Ectodermal cell (in vitro differentiated cells): Measurements from ENCODE around the gene SGTB.
"Not testable (repeated sequence)": the region's sequence is repeated elsewhere in the genome, so short reads cannot be mapped to it uniquely, and the experiment has no call there.

Experiments
- H3K27ac ChIP-seq: 2 replicates; pipeline ENCODE4 v1.7.0; 2013; ENCODE audit warnings: mild to moderate bottlenecking, low read depth, low read length; ENCODE audit not compliant: insufficient read depth, poor library complexity, severe bottlenecking
- H3K27me3 ChIP-seq: 2 replicates; pipeline ENCODE4 v1.7.0; 2013; ENCODE audit warnings: mild to moderate bottlenecking, low read length; ENCODE audit not compliant: insufficient read depth, control insufficient read depth, poor library complexity, severe bottlenecking
- H3K36me3 ChIP-seq: one replicate; pipeline ENCODE4 v1.7.0; 2013; ENCODE audit warnings: low read length; ENCODE audit not compliant: control insufficient read depth, insufficient read depth
- H3K4me1 ChIP-seq: one replicate; pipeline ENCODE4 v1.7.0; 2013; ENCODE audit warnings: low read length; ENCODE audit not compliant: control insufficient read depth, insufficient read depth
- H3K4me3 ChIP-seq: 2 replicates; pipeline ENCODE4 v1.7.0; 2013; ENCODE audit warnings: low read depth, low read length, control low read depth; ENCODE audit not compliant: insufficient read depth
- H3K9me3 ChIP-seq: 2 replicates; pipeline ENCODE4 v1.7.0; 2013; ENCODE audit warnings: mild to moderate bottlenecking, low read length, moderate library complexity; ENCODE audit not compliant: control insufficient read depth
- WGBS, 2 experiments: methylation state at CpG; one replicate each; pipeline ENCODE4 v1.1.7; 2013; ENCODE audit warnings: missing lambda C conversion rate in 2 of 2; 5-methylcytosine and 5-hydroxymethylcytosine counted together

SGTB gene

GRCh38 chr5:65682148-65682547 is 39.8 kb downstream of the SGTB start:
- Histone ChIP-seq H3K36me3 (no peaks in the 10 kb centered on the region), H3K27me3 (no peaks in the 10 kb centered on the region), H3K9me3 (no peaks in the 10 kb centered on the region), H3K27ac (no peak overlapping the region), H3K4me1 (no peaks in the 10 kb centered on the region), H3K4me3 (no peak overlapping the region)
- WGBS, 2 experiments: 92 to 93% methylated on average over 3 of the region's 3 CpGs

DNA sequence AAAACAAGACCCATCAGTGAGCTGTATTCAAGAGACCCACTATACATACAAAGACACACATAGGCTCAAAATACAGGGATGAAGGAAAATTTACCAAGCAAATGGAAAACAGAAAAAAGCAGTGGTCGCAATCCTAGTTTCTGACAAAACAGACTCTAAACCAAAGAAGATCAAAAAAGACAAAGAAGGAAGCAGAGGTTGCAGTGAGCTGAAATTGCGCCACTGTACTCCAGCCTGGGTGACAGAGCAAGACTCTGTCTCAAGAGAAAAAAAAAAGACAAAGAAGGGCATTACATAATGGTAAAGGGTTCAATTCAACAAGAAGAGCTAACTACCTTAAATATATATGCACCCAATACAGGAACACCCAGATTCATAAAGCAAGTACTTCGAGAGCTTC is 45.9 kb downstream of the SGTB start:
- H3K27me3 ChIP-seq, H3K9me3 ChIP-seq, H3K4me3 ChIP-seq, H3K4me1 ChIP-seq, H3K27ac ChIP-seq, H3K36me3 ChIP-seq: not testable (repeated sequence)
- WGBS, 2 experiments: 95 to 97% methylated on average over 3 of the region's 3 CpGs

GRCh38 chr5:65674749-65675148 is 47.2 kb downstream of the SGTB start:
- Histone ChIP-seq H3K4me3 (no peak overlapping the region), H3K27me3 (no peaks in the 10 kb centered on the region), H3K9me3 (no peaks in the 10 kb centered on the region), H3K27ac (no peak overlapping the region), H3K4me1 (no peaks in the 10 kb centered on the region), H3K36me3 (no peaks in the 10 kb centered on the region)

DNA sequence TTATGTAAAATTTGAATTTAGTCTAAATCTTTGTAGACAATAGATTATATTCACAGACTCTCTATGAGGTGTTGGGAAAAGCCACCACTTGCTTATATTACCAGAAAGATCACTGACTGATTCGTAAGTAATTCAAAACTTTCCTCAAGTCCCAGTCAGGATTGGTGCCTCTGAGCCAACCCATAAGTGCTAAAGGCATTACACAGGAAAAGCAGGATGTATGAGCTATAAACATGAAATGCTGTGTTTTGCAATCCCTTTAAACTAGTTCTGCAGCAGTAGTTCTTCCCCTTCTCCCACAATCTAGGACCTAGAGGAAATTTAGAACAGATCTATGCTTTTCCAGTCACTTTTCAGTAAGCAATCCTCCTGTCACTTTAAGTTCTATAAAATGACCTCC is 49.1 kb downstream of the SGTB start:
- no peak overlapping the region for H3K4me3 ChIP-seq
- no peak overlapping the region for H3K27ac ChIP-seq
- no peaks in the 10 kb centered on the region for H3K36me3 ChIP-seq
- 92 to 94% methylated on average over 1 of the region's 1 CpG for WGBS, 2 experiments
- no peaks in the 10 kb centered on the region for H3K4me1 ChIP-seq
- no peaks in the 10 kb centered on the region for H3K27me3 ChIP-seq
- no peaks in the 10 kb centered on the region for H3K9me3 ChIP-seq

DNA sequence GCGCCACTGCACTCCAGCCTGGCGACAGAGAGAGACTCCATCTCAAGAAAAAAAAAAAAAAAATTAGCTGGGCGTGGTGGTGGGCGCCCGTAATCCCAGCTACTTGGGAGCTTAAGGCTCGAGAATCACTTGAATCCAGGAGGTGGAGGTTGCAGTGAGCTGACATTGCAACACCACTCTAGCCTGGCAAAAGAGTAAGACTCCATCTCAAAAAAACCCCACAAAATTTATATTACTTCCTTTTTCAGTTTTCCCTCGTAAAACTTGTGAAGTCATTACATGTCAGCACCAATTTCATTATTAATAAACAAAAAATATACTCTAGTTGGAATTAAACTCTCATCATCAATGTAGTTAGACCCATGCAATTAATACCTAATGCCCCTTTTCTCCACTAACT is 53.2 kb downstream of the SGTB start:
- H3K4me1 ChIP-seq: no peaks in the 10 kb centered on the region
- H3K9me3 ChIP-seq: no peaks in the 10 kb centered on the region
- H3K4me3 ChIP-seq: no peak overlapping the region
- H3K27me3 ChIP-seq: no peaks in the 10 kb centered on the region
- H3K27ac ChIP-seq: no peak overlapping the region
- 84 to 86% methylated on average over 6 to 7 of the region's 7 CpGs for WGBS, 2 experiments
- no peaks in the 10 kb centered on the region for H3K36me3 ChIP-seq

DNA sequence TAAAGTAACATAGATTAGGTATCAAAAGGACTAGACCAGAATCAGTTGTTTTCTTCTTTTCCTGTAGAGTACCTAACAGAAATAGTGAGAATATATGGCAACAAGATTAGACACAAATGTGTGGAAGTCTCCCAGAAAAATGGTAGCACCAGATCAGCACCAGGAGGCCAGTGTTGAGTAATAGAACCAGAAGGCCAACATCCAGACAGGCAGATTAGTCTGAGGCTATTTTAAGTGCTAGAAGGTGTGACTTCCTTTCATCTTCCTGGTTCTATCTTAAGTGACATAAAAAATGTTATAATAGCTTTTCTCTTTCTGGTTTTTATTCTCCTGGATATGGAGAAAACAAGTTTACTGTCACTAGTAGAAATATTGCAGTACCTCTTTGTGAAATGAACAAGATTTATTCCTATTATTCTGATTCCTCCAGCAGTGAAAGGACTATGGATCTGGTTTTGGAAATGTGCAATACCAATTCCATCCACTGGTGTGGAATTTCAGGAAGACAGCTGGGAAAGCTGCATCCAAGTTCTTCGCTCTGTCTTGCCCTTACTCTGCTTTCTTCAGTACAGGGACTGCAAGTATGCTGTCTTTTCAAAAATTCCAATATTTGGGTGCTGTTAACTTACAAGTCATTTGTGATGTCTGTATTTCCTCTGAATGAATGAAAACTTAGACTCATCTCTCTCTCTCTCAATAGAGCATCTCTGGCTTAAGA is 57.9 kb downstream of the SGTB start:
- Histone ChIP-seq H3K4me1 (no peaks in the 10 kb centered on the region), H3K4me3 (no peak overlapping the region), H3K36me3 (no peaks in the 10 kb centered on the region), H3K27me3 (no peaks in the 10 kb centered on the region), H3K27ac (no peak overlapping the region), H3K9me3 (no peaks in the 10 kb centered on the region)
- 94 to 97% methylated on average over 1 of the region's 1 CpG for WGBS, 2 experiments

GRCh38 chr5:65654713-65655112 is 67.2 kb downstream of the SGTB start:
- WGBS, 2 experiments: 82 to 92% methylated on average over 1 to 2 of the region's 2 CpGs
- Histone ChIP-seq H3K9me3 (no peaks in the 10 kb centered on the region), H3K4me1 (no peaks in the 10 kb centered on the region), H3K27ac (no peak overlapping the region), H3K4me3 (no peak overlapping the region), H3K36me3 (no peaks in the 10 kb centered on the region), H3K27me3 (no peaks in the 10 kb centered on the region)

DNA sequence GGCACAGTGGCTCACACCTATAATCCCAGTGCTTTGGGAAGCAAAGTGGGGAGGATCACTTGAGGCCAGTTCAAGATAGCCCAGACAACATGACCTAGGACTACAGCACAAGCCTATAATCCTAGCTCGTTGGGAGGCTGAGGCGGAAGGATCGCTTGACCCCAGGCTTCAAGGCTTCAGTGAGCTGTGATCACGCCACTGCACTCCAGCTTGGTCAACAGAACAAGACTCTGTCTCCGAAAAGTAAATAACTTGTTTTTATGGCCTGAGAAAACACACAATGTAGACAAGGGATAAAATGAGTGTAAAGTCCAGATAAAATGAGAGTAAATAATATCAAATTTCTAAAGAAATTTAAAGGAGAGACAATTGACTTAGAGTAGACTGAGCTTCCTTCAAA is 70.8 kb downstream of the SGTB start:
- no peaks in the 10 kb centered on the region for H3K4me1 ChIP-seq
- no peaks in the 10 kb centered on the region for H3K27me3 ChIP-seq
- H3K9me3 ChIP-seq: no peaks in the 10 kb centered on the region
- no peaks in the 10 kb centered on the region for H3K36me3 ChIP-seq
- WGBS, 2 experiments: 86 to 88% methylated on average over 5 of the region's 5 CpGs
- no peak overlapping the region for H3K27ac ChIP-seq
- no peak overlapping the region for H3K4me3 ChIP-seq

- H3K9me3 ChIP-seq: no peaks in the 10 kb centered on the region
- no peak overlapping the region for H3K27ac ChIP-seq
- no peaks in the 10 kb centered on the region for H3K4me1 ChIP-seq
- no peak overlapping the region for H3K4me3 ChIP-seq
- no peaks in the 10 kb centered on the region for H3K27me3 ChIP-seq
- H3K36me3 ChIP-seq: no peaks in the 10 kb centered on the region
Measured at GRCh38 chr5:65647941-65648340, 74.0 kb downstream of the SGTB start.

DNA sequence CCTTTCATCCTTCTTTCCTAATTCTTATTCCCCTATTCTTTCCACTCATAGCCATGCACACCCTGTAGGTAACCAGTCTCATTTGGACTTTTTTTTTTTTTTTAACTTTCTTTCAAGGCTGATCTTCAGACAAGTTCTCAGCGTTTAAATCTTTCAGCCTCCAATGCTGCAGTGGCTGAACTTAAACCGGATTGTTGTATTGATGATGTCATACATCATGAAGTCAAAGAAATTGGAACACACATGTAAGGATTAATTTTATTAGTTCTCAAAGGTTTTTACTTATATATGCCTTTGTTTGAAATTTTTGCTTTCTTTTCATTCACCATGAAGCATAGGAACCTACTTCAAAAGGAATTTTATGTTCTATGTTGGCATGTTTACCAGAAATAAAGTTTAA is 75.0 kb downstream of the SGTB start:
- H3K9me3 ChIP-seq: no peaks in the 10 kb centered on the region
- H3K36me3 ChIP-seq: no peaks in the 10 kb centered on the region
- WGBS, 2 experiments: 100% methylated on average over 2 of the region's 2 CpGs
- no peak overlapping the region for H3K4me3 ChIP-seq
- H3K27me3 ChIP-seq: no peaks in the 10 kb centered on the region
- H3K4me1 ChIP-seq: no peaks in the 10 kb centered on the region
- H3K27ac ChIP-seq: no peak overlapping the region

DNA sequence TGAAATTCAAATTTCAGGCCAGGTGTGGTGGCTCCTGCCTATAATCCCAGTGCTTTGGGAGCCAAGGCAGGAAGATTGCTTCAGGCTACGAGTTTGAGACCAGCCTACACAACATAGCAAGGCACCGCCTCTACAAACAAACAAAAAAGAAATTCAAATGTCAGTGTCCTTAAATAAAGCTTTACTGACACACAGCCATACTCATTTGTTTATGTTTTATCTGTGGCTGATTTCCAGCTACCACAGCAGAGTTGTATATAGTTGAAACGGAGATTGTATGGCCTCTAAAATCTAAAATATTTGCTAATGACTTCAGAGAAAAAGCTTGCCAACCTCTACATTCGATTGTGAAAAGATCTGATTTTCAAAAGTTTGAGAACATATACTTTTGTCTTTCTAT is 81.7 kb downstream of the SGTB start:
- 97 to 98% methylated on average over 3 to 4 of the region's 4 CpGs for WGBS, 2 experiments
- H3K4me3 ChIP-seq: no peak overlapping the region
- H3K4me1 ChIP-seq: no peaks in the 10 kb centered on the region
- no peak overlapping the region for H3K27ac ChIP-seq
- H3K9me3 ChIP-seq: no peaks in the 10 kb centered on the region
- no peaks in the 10 kb centered on the region for H3K27me3 ChIP-seq
- H3K36me3 ChIP-seq: peaks cover 7% of the 10 kb centered on the region
